Activated CD4-positive, CD25-positive, alpha-beta regulatory T cell treated with anti-CD3 and anti-CD28 coated beads, Interleukin-2, amount 50 U/mL, for 16 hours (primary cell): ENCODE results near the gene SLC16A3.

Experiments used
- DNase-seq: peaks from one replicate; pipeline ENCODE4 v3.0.0-alpha.2; 2020; ENCODE audit warnings: low read depth, low spot score

SLC16A3 gene

GRCh38 chr17:82223517-82223916 lies 5.3 kb upstream of the SLC16A3 start:
- no peak for DNase-seq

DNA sequence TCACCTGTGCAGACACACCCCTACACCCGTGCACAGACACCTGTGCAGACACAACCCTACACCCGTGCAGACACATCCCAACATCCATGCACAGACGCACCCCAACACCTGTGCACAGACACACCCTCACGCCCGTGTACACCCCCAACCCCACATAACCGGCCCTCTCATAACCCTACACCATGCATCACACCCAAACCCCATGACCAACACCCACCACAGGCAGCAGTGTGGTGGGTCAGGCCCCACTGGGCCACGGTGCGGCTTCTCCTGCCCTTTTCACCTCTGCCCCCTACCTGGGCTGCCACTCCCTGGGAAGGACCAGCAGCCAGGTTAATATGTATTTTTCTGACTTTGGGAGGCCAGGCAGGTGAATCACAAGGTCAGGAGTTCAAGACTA lies 4.2 kb upstream of the SLC16A3 start:
- no peak for DNase-seq

DNA sequence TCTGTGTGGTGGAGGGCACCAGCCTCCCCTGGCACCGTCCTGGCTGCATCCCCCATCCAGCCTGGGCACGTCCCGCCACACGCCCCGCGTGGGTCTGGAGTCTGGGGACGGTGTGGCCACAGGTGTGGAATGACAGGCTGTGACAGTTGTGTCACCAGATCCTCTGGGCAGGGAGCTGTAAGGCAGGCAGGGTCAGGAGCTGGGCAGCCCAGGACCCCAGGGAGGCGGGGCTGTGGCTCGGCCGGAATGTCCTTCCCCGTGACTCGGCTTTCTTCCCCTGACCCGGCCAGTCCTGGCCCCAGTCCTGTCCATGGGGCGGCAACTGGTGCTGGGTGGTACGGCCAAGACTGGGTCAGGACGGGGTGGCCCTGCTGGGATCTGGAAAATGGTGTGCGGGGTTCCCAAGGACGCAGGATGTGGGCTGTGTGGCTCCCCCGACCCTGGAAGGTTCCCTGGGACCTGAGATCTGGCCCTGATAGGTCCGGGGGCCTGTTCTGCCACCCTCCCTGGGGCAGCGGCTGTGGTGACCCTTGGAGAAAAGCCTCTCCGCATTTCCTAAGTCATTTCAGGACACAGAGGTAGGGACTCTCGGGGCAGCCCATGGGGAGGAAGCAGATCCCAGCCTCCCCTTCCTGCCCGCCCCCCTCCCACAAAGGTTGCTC lies 3.3 kb upstream of the SLC16A3 start:
- DNase-seq, result no peak

- DNase-seq, result no peak
Measured at GRCh38 chr17:82226146-82226808, 2.6 kb upstream of the SLC16A3 start.

GRCh38 chr17:82226809-82227628 lies 1.8 kb upstream of the SLC16A3 start:
- DNase-seq, result no peak

- no peak for DNase-seq
Measured at GRCh38 chr17:82227629-82228277, 1.1 kb upstream of the SLC16A3 start.

DNA sequence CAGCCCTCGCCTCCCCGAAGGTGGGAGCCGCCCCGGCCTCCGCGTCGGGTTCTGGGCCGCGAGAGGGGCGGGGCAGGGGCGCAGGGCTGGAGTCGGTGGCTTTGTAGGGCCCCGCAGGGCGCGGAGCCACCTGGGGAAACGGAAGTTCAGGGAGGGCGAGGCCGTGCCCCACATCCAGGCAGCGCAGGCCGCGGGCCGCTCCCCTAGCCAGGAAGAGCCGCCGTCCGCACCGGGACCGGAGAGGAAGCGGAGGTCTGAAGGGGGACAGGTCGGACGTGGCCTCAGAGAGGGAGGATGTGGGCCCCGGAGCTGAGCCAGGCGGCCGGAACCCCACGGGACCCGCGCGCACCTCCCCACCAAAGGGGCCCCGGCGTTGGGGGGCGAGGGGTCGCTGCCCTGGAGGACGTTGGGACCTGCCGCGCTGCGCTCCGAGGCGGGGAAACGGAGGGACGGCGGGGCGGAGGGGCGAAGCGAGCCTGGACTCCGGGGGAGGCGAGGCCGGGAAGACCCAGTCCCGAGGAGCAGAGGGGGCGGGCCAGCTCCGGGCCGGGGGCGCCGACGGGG lies 482 bp upstream of the SLC16A3 start:
- no peak for DNase-seq

- no peak for DNase-seq
Measured at GRCh38 chr17:82229698-82230608, 1.1 kb downstream of the SLC16A3 start.

DNA sequence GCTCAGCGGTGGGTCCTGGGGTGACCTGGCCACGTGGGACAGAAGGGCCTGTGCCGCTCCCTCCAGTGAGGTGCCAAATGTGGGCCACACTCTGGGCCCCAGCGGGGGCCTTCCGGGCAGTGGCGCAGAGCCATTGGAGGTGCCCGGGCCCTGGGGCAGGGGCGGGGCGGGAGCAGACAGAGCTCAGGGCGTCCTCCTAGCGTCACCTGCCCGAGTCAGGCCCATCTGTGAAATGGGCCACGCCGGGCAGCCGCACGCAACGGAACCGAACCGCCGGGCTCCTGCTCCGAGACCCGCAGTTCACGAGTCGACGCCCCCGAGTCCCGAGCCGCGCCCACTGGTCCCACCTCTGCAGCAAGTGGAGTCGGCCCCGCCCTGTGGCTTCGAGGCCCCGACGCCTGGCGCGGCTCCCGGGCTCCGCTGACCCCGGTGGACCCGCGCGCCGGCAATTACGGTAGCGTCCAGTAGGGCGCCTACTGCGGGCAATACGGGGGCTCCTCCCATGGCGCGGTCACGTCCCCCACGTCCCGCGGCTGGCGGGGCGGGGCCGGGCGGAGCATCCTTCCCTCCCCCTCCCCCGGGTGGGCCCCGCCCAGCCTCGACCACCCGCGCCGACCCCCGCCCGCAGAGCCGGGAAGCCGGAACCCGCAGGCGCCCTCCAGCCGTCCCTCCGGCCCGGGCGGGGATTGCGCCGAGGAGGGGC lies 1.9 kb downstream of the SLC16A3 start:
- no peak for DNase-seq

GRCh38 chr17:82231312-82231561 lies 2.4 kb downstream of the SLC16A3 start:
- no peak for DNase-seq

GRCh38 chr17:82231562-82232321 lies 2.9 kb downstream of the SLC16A3 start:
- no peak for DNase-seq

DNA sequence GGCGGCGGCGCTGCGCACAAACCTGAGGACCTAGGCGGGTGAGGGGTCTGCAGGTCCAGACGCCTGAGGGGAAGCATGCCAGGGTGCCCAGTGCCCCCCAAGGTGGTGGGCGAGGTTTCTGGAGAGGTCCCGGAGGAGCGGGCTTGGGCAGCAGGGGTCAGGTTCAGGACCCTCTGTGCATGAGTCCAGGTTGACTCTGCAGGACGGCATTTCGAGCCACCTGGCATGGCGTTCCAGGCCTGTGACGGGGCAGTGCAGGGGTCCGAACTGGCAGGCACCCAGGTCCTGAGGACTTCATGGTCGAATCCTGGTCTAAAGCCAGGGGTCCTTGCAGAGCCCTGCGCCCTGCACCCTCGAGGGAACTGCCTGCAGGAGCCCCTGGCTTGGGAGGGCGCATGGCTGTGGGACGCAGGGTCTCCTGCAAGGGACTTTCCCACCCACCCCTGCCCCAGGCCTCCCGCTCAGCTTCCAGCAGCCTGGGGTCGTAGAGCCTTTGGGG lies 3.5 kb downstream of the SLC16A3 start:
- no peak for DNase-seq

- no peak for DNase-seq
Measured at GRCh38 chr17:82232876-82233785, 4.3 kb downstream of the SLC16A3 start.

GRCh38 chr17:82234211-82235055 lies 5.6 kb downstream of the SLC16A3 start:
- no peak for DNase-seq

DNA sequence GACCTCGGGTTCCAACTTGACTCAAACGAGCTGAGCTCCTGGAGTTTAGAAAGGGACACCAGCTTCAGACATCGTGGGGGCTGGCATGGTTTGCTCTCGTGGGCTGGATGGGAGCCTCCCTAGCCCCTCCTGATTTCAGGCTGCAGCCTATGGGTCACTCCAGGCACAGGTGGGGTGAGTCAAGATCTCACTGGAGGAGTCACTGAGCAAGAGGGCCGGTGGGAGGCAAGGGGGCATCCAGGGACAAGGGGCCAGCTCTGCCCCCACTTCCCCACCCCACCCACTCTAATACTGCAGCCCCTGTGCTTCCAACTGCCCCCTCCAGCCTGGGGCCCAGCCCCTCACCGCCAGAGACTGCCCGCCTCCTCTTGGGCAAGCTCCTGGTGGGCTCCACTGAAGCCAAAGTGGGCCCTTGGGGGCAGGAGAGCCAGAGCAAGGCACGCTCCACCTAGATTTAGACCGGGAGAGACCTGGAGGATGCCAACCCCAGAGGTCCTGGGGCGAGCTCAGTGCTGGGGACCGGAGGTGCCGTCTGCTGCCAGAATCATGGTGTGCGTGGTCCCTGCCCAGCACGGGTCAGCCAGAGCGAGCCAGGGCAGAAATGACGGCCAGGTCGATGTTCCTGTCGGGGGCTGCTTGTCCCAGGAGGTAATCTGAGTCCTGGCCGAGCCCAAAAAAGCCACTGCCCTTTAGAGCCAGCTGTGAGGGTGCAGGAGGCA lies 6.4 kb downstream of the SLC16A3 start:
- DNase-seq, result no peak

GRCh38 chr17:82235775-82236141 lies 6.9 kb downstream of the SLC16A3 start:
- no peak for DNase-seq
